H1 (cell line): ENCODE measurements around the gene ZDHHC5. TPM values are rescaled to one million over a fixed set of nuclear protein-coding genes. Genes with fewer than 3 reads are reported as not detected.
A peak's percentile ranks its signal among the peaks of the same experiment; 100 is the strongest.

Experiments used
- CTCF ChIA-PET: fragments of 300-600 bp; sonication (Branson Sonifier 250); formaldehyde crosslinking; loops from one replicate; lab custom pipeline; 2021; ENCODE audit not compliant: partially characterized antibody; lab: Charles Lee
- POLR2A ChIA-PET: fragments of 300-600 bp; sonication (Branson Sonifier 250); formaldehyde crosslinking; loops from one replicate; lab custom pipeline; 2021; ENCODE audit warnings: inconsistent platforms; ENCODE audit not compliant: partially characterized antibody; lab: Charles Lee
- DNase-seq, 2 experiments: peaks; one replicate each; pipeline versions ENCODE4 v3.0.0 to v3.0.0-alpha.2; 2010 to 2022; ENCODE audit warnings: low spot score in 2 of 2, low read depth in 1 of 2, mixed read lengths in 1 of 2
- FAIRE-seq: peaks from 2 replicates; lab custom pipeline; 2011; peaks lifted over from hg19 to GRCh38; lab: Jason Lieb, UNC
- H2AFZ ChIP-seq: 2 replicates; pipeline ENCODE4 v1.8.1; 2012; ENCODE audit warnings: low read length, inconsistent platforms
- H2AK5ac ChIP-seq: 2 replicates; pipeline ENCODE4 v1.6.1; 2013; ENCODE audit warnings: low read depth, low read length
- H2BK120ac ChIP-seq: replicated peaks from 2 replicates; pipeline ENCODE3; 2013; ENCODE audit warnings: low read depth, low read length, inconsistent platforms
- H2BK12ac ChIP-seq: 2 replicates; pipeline ENCODE4 v1.6.1; 2013; ENCODE audit warnings: low read depth, low read length
- H2BK15ac ChIP-seq: 2 replicates; pipeline ENCODE4 v1.6.1; 2013; ENCODE audit warnings: low read length
- H2BK20ac ChIP-seq: 2 replicates; pipeline ENCODE4 v1.6.1; 2013; ENCODE audit warnings: low read length
- H2BK5ac ChIP-seq: 2 replicates; pipeline ENCODE4 v1.6.1; 2013; ENCODE audit warnings: low read depth, low read length
- H3K14ac ChIP-seq: 2 replicates; pipeline ENCODE4 v1.6.1; 2013; ENCODE audit warnings: inconsistent platforms; ENCODE audit not compliant: insufficient read length
- H3K18ac ChIP-seq: 2 replicates; pipeline ENCODE4 v1.6.1; 2013; ENCODE audit warnings: low read length; ENCODE audit errors: extremely low read depth
- H3K23ac ChIP-seq: 2 replicates; pipeline ENCODE4 v1.6.1; 2013; ENCODE audit warnings: inconsistent platforms; ENCODE audit not compliant: insufficient read length
- H3K23me2 ChIP-seq: 2 replicates; pipeline ENCODE4 v1.6.1; 2013; ENCODE audit warnings: low read depth, low read length
- H3K27ac ChIP-seq: 2 replicates; pipeline ENCODE4 v1.6.1; 2011; ENCODE audit warnings: low read depth, low read length, inconsistent platforms
- H3K27me3 ChIP-seq, 4 experiments: replicated peaks in 1 of 4; 1 replicate in 1 of 4; 2 replicates in 3 of 4; pipeline versions ENCODE4 v1.6.1 to v1.8.1; 2011 to 2013; ENCODE audit warnings: low read length in 3 of 4, mild to moderate bottlenecking in 3 of 4, inconsistent platforms in 2 of 4, mixed read lengths in 2 of 4, moderate library complexity in 1 of 4; ENCODE audit not compliant: control insufficient read depth in 3 of 4, insufficient read depth in 3 of 4; ENCODE audit errors: extremely low read depth in 1 of 4
- H3K36me3 ChIP-seq, 4 experiments: 2 replicates each; pipeline versions ENCODE4 v1.6.1 to v1.8.1; 2011 to 2013; ENCODE audit warnings: mild to moderate bottlenecking in 4 of 4, low read length in 3 of 4, moderate library complexity in 2 of 4, control low read depth in 1 of 4, inconsistent platforms in 1 of 4; ENCODE audit not compliant: insufficient read depth in 4 of 4, control insufficient read depth in 2 of 4
- H3K4ac ChIP-seq: replicated peaks from 2 replicates; pipeline ENCODE3; 2013; ENCODE audit warnings: low read length, low read depth, mixed read lengths, inconsistent platforms; ENCODE audit not compliant: insufficient read length
- H3K4me1 ChIP-seq, 4 experiments: replicated peaks in 1 of 4; 1 replicate in 1 of 4; 2 replicates in 3 of 4; pipeline versions ENCODE4 v1.6.1 to v1.8.1; 2011 to 2013; ENCODE audit warnings: low read length in 3 of 4, inconsistent platforms in 2 of 4, mixed read lengths in 1 of 4; ENCODE audit not compliant: insufficient read depth in 4 of 4, control insufficient read depth in 3 of 4
- H3K4me2 ChIP-seq, 2 experiments: 2 replicates each; pipeline versions ENCODE4 v1.6.1 to v1.8.1; 2011 to 2013; ENCODE audit warnings: low read depth in 2 of 2, low read length in 2 of 2, control low read depth in 1 of 2, inconsistent platforms in 1 of 2, mild to moderate bottlenecking in 1 of 2; ENCODE audit not compliant: insufficient read depth in 1 of 2
- H3K4me3 ChIP-seq, 4 experiments: fragments of 200-600, 300-600 bp in 1 of 4; sonication (generic), shearing (Covaris generic), sonication (Bioruptor Twin) in 1 of 4; 2 replicates each; pipeline versions ENCODE4 v1.5.1 to v1.8.1; 2011 to 2016; ENCODE audit warnings: low read length in 4 of 4, low read depth in 3 of 4, control low read depth in 2 of 4, inconsistent platforms in 2 of 4, mild to moderate bottlenecking in 2 of 4, mixed read lengths in 1 of 4, moderate library complexity in 1 of 4; ENCODE audit not compliant: insufficient read depth in 2 of 4; ENCODE audit errors: extremely low read depth in 1 of 4
- H3K56ac ChIP-seq: replicated peaks from 2 replicates; pipeline ENCODE3; 2013; ENCODE audit warnings: low read depth, mild to moderate bottlenecking, mixed read lengths, low read length, inconsistent platforms; ENCODE audit not compliant: insufficient read length
- H3K79me1 ChIP-seq: 2 replicates; pipeline ENCODE4 v1.6.1; 2013; ENCODE audit warnings: low read depth, low read length, control low read depth
- H3K79me2 ChIP-seq, 2 experiments: 2 replicates each; pipeline versions ENCODE4 v1.6.1 to v1.8.1; 2012 to 2013; ENCODE audit warnings: low read length in 2 of 2, mild to moderate bottlenecking in 2 of 2, inconsistent platforms in 1 of 2; ENCODE audit not compliant: insufficient read depth in 2 of 2, control insufficient read depth in 1 of 2
- H3K9ac ChIP-seq, 4 experiments: replicated peaks in 1 of 4; 1 replicate in 1 of 4; 2 replicates in 3 of 4; pipeline versions ENCODE4 v1.6.1 to v1.8.1; 2011 to 2013; ENCODE audit warnings: low read depth in 3 of 4, low read length in 3 of 4, control low read depth in 2 of 4, mild to moderate bottlenecking in 2 of 4, moderate library complexity in 2 of 4, inconsistent platforms in 1 of 4; ENCODE audit errors: extremely low read depth in 1 of 4
- H3K9me3 ChIP-seq, 2 experiments: 2 replicates each; pipeline versions ENCODE4 v1.6.1 to v1.8.1; 2012 to 2013; ENCODE audit warnings: mild to moderate bottlenecking in 2 of 2, moderate library complexity in 2 of 2, control low read depth in 1 of 2, inconsistent platforms in 1 of 2, low read depth in 1 of 2, low read length in 1 of 2, mixed read lengths in 1 of 2; ENCODE audit not compliant: insufficient read depth in 2 of 2
- H4K20me1 ChIP-seq, 2 experiments: replicated peaks in 1 of 2; 2 replicates each; pipeline versions ENCODE3 to v1.8.1; 2011 to 2013; ENCODE audit warnings: inconsistent platforms in 2 of 2, low read length in 2 of 2, mild to moderate bottlenecking in 1 of 2; ENCODE audit not compliant: insufficient read depth in 2 of 2, control insufficient read depth in 1 of 2
- H4K5ac ChIP-seq: 2 replicates; pipeline ENCODE4 v1.6.1; 2013; ENCODE audit warnings: low read length, low read depth, mixed read lengths, inconsistent platforms; ENCODE audit not compliant: insufficient read length
- H4K8ac ChIP-seq: 2 replicates; pipeline ENCODE4 v1.8.0; 2013; ENCODE audit warnings: mild to moderate bottlenecking, moderate library complexity, low read length, inconsistent platforms; ENCODE audit not compliant: insufficient read depth; ENCODE audit errors: extremely low read depth
- H4K91ac ChIP-seq: replicated peaks from 2 replicates; pipeline ENCODE3; 2013; ENCODE audit warnings: low read length, mixed read lengths, inconsistent platforms; ENCODE audit not compliant: insufficient read length
- CTCF ChIP-seq, 3 experiments: IDR thresholded peaks; 1 replicate in 2 of 3; 2 replicates in 1 of 3; pipeline versions ENCODE4 v1.5.1 to v1.6.1; 2011; ENCODE audit warnings: low read length in 3 of 3, mild to moderate bottlenecking in 3 of 3, inconsistent platforms in 2 of 3, low read depth in 1 of 3, moderate library complexity in 1 of 3; ENCODE audit not compliant: insufficient read depth in 1 of 3; ENCODE audit errors: control extremely low read depth in 1 of 3
- WGBS, 2 experiments: shearing (Covaris generic) in 1 of 2; methylation state at CpG; one replicate each; pipeline versions ENCODE4 v1.1.6 to v1.1.7; 2013 to 2015; ENCODE audit warnings: low lambda C conversion rate in 2 of 2, mixed read lengths in 2 of 2, inconsistent platforms in 1 of 2, low coverage in 1 of 2, missing lambda C conversion rate in 1 of 2; ENCODE audit not compliant: insufficient replicate concordance in 2 of 2, insufficient coverage in 1 of 2, insufficient read length in 1 of 2; ENCODE audit errors: extremely low coverage in 1 of 2, missing lambda C conversion rate in 1 of 2; 5-methylcytosine and 5-hydroxymethylcytosine counted together
- polyA plus RNA-seq, 7 experiments: library from polyadenylated mRNA; depleted of rRNA in 3 of 7; stranded (reverse) in 5 of 7; unstranded in 2 of 7; fragments of >200 nt in 5 of 7; fragments of 200-250 nt in 2 of 7; gene quantifications; 1 replicate in 5 of 7; 2 replicates in 1 of 7; 4 replicates in 1 of 7; pipeline versions ENCODE4 v1.2.1 to v1.2.3, GENCODE V29; 2011 to 2013; ENCODE audit warnings: missing spikeins in 2 of 7, mixed read lengths in 2 of 7
- total RNA-seq: library from RNA; stranded (reverse); fragmentation: NEBNext Ultra II Directional; extraction: Animal tissue kit (Norgen Biotek cat#: 25700); gene quantifications from 2 replicates; pipeline ENCODE4 v1.2.1, GENCODE V29; 2021

The ZDHHC5 gene
- total and polyA plus RNA-seq, 2 of the 8 experiments (the other 6 are each of a cell fraction or from before 2014, with no cell fraction given) = 40.0 to 56.3 TPM

- H2AFZ ChIP-seq = no peak overlapping the region
- peak overlapping the region; percentile 99 for H4K91ac ChIP-seq
- H4K5ac ChIP-seq = peak overlapping the region; percentile 95
- FAIRE-seq (no peak), DNase-seq (no peak)
- H2BK12ac ChIP-seq = peak overlapping the region; percentile 99; the same call in 1 of the 2 replicates
- peak overlapping the region; percentile 99 for H2AK5ac ChIP-seq
- no peak overlapping the region for H3K23ac ChIP-seq
- H3K79me2 ChIP-seq = peaks cover 0 to 38% of the 10 kb centered on the region in 2 experiments; a peak in 2 of 4 replicates
- H2BK5ac ChIP-seq = peak overlapping the region; percentile 100
- H4K20me1 ChIP-seq = peaks cover 15 to 27% of the 10 kb centered on the region in 2 experiments
- H3K14ac ChIP-seq = peak overlapping the region; percentile 43
- H3K27me3 ChIP-seq = no peaks in the 10 kb centered on the region; a peak in 1 of 7 replicates
- H3K79me1 ChIP-seq = peaks cover 10% of the 10 kb centered on the region; the same call in 1 of the 2 replicates
- H2BK120ac ChIP-seq = peak overlapping the region; percentile 71
- peak overlapping the region; percentile 95 for H3K56ac ChIP-seq
- peak overlapping the region; percentile 90; the same call in 1 of the 2 replicates for H2BK15ac ChIP-seq
- WGBS, 2 experiments = 2% methylated on average over 17 of the region's 19 CpGs; no CpG with 5 or more reads in 1 of the 2 experiments
- H2BK20ac ChIP-seq = peak overlapping the region; percentile 8; the same call in 1 of the 2 replicates
- peak overlapping the region; percentile 97 to 100 (median 99) for H3K9ac ChIP-seq
- H3K4ac ChIP-seq = peak overlapping the region; percentile 96
- peaks cover 17% of the 10 kb centered on the region for H3K23me2 ChIP-seq
- peak overlapping the region; percentile 100 for H3K18ac ChIP-seq
- H3K4me1 ChIP-seq = peaks cover 11 to 31% (median 22%) of the 10 kb centered on the region in 4 experiments
- H3K4me3 ChIP-seq = peak overlapping the region; percentile 94 to 100 (median 98)
- peak overlapping the region; percentile 92; the same call in 1 of the 2 replicates for H4K8ac ChIP-seq
- H3K27ac ChIP-seq = peak overlapping the region; percentile 98
- CTCF ChIA-PET = interaction anchor here (0.5 to 14.3 kb wide), 14 partner anchors 10 to 178 kb away, joined by 4 to 357 read pairs (median 14); partner anchors contain the start of genes RTN4RL2, SERPING1, UBE2L6 and YPEL4
- peaks cover 9 to 29% (median 13%) of the 10 kb centered on the region in 4 experiments; a peak in 6 of 8 replicates for H3K36me3 ChIP-seq
- no peaks in the 10 kb centered on the region for H3K9me3 ChIP-seq
- POLR2A ChIA-PET = interaction anchor here (0.7 to 29.6 kb wide), 40 partner anchors 7 to 924 kb away, joined by 3 to 1546 read pairs (median 7); partner anchors contain the start of genes CLP1, MED19, RTN4RL2 and SELENOH
- peak overlapping the region; percentile 68 to 94 for H3K4me2 ChIP-seq
- TF ChIP-seq CTCF (IDR thresholded peaks at IDR 0.05; ENCODE audit: control extremely low read depth in 1 of 3, insufficient read depth in 1 of 3, low read depth in 1 of 3, low read length in 3 of 3) = no peak
Measured at GRCh38 chr11:57638811-57639320, 29.0 kb upstream of the ZDHHC5 start.
